Left lobe of liver (tissue), 2 donors: ENCODE data around the gene IGFBP1. TPM values are rescaled to one million over a fixed set of nuclear protein-coding genes. Genes with fewer than 3 reads are reported as not detected.

ENCODE experiments used
- ATAC-seq: fragments of 200-7000 bp; cut with Tn5 transposase; one replicate; pipeline ENCODE4 v1.9.1; 2020; ENCODE audit warnings: mild to moderate bottlenecking, moderate library complexity
- DNase-seq: peaks from one replicate; pipeline ENCODE4 v3.0.0-alpha.2; 2020; ENCODE audit warnings: low spot score
- total RNA-seq: library from RNA; stranded (reverse); gene quantifications from one replicate; pipeline ENCODE4 v1.2.1, GENCODE V29; 2021
- donor health status: DM: no; HTN: no; CAD: no; lungs with moderate emphysema.
- donor health status: DM: no; HTN: yes; CAD: no.

Gene IGFBP1
- total RNA-seq, 1 donor from 2014 or later, result 13.7 TPM

DNA sequence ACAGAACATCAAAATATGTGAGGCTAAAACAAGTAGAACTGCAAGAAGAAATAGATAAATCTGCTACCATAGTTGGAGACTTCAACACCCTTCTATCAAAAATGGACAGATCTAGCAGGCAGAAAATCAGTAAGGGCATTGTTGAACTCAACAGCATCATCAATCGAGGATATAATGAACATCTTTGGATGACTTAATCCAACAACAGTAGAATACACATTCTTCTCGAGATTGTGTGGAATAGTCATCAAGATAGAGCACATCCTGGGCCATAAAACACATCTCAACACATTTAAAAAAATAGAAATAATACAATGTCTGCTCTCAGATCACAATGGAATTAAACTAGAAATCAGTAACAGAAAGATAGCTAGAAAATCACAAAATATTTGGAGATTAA is 9.9 kb downstream of the IGFBP1 start:
- no peak for DNase-seq
- ATAC-seq, result no peak

DNA sequence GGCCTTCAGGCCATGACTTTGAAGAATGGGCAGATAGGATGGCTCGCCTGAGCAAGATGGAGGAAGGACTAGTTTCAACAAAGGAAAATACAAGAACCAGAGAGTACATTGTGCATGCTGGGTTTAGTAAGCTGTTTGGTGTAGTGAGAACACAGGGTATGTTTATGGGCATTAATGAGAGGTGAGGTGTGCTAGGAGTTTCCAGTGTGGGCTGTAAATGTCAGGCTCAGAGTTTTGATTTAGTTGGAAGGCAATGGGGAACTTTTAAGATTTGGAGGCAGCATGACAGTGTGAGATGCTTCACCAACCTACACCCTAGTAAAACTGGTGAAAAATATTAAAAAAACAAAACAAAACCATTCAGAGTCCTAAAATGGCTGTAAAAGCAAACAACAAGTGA is 13.3 kb downstream of the IGFBP1 start:
- DNase-seq (no peak), ATAC-seq (no peak)

DNA sequence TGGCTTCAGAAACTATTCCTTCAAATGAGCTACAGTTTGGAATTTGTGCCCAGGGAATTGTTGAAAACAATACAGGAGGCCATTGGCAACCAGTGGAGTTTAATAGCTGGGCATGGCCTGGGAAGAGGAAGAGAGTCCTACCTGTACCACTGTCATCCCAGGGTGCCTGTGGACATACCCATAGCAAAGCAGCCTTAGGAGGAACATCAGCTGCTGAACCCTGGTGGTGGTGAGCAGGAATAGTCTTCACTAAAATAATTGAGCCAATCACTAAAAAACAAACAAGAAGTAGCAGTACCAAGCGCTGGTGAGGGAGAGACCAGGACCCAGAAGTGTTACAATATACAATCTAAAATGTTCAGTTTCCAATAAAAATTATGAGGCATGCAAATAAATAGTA is 14.5 kb downstream of the IGFBP1 start:
- ATAC-seq (peak; percentile 48), DNase-seq (no peak)

DNA sequence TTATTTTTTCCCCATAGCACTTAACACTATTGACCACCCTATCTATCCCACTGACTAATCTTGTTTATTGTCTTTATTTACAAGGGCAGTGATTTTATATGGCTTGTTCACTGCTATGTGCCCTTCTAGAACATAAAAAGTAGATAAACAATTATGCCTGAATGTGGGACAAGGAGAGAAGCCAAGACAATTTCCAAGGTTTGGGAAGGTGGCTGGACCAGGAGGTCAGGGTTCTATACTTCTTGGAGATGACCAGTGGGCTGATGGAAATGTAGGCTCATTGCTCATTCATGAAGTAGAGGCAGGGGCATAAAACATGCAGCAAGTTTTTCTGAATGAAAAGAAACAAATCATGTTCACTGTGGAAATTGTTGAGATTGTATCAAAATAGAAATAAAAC is 21.3 kb downstream of the IGFBP1 start:
- DNase-seq, result no peak
- no peak for ATAC-seq

DNA sequence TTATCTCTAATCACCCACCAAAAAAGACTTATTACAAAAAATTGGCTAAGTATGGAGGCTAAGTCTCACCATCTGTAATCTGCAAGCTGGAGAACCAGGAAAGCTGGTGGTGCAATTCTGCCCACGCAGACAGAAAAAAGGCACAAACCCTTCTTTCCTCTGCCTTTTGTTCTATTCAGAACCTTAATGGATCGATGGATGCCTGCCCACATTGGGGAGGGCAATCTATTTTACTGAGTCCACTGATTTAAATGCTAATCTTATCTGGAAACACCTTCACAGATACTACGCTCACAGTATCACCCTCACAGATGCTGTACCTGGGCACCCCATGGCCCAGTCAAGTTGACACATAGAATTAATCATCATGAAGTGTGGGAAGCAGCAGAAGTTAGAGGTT is 22.6 kb downstream of the IGFBP1 start:
- ATAC-seq, result no peak
- no peak for DNase-seq

DNA sequence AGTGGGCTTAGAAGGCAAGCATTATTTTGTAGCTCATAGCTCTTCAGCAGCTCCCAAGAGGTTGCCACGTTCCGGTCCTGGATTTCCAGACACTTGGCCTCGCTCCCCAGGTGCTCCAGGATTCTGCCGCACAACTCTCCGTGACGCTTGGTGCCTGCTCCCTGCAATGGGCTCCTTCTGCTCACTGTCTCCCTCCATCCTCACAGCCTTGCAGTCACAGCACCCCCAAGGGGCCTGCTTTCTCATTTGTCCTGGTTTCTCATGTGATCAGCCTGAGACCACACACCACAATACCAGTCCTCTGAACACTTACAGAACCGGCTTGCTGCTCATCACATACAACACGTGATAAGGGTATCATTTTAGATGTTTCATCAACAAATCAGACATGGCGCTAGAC is 23.0 kb downstream of the IGFBP1 start:
- no peak for ATAC-seq
- DNase-seq, result no peak

DNA sequence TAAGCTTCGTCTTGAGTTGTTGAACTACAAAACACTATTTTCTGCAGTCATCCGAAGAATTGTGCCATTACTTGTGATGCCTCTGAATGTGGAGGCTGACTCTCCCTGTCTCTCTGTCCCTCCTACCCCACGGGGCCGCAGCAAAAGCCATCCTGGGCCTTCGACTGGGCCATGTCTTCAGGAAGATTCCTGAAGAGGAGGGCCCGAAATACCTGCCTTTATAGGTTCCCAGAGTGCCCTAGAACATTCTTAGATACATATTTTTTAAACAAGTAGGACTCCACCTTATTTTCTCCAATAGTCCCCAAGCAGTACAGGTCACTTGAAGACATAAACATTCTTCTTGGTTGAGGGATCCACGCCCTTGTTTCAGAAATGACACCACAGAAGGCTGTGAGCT is 24.7 kb downstream of the IGFBP1 start:
- ATAC-seq (no peak), DNase-seq (no peak)

DNA sequence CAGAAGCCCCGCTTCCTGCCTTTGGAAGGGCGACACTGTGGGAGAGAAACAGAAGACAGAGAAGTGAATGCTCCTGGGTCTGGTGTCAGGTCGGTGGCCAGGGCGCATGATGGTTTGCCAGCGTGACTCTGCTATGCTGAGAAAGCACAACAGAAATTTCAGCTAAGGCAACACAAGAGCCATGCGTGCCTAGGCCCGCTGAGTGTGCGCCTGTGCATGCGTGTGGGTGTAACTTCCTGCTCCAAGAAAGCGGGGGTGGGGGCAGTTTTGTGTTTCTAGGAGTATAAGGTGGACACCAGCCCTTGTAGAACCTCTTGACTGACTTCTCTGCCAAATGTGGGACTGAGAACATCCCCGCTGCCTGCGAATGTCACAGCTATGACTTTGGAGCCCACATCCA is 26.6 kb downstream of the IGFBP1 start:
- ATAC-seq, result no peak
- no peak for DNase-seq

DNA sequence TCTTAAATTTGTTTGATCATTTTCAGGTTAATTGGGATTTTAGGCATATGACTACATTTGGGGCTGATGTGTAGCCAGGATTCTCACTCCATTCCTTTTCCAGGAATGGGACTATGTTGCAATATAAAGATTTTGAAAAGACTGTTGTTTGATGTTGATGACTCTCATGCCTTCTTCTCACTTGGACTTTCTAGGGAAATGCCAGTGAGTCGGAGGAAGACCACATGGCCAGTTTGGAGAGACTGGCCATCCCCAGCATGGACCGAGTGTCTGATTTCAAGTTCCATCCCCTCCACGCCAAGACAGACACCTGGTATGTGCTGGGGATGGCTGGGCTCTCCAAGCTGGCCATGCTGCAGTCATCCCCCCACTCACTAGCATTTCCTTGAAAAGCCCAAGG is 27.3 kb downstream of the IGFBP1 start:
- DNase-seq (no peak), ATAC-seq (no peak)

DNA sequence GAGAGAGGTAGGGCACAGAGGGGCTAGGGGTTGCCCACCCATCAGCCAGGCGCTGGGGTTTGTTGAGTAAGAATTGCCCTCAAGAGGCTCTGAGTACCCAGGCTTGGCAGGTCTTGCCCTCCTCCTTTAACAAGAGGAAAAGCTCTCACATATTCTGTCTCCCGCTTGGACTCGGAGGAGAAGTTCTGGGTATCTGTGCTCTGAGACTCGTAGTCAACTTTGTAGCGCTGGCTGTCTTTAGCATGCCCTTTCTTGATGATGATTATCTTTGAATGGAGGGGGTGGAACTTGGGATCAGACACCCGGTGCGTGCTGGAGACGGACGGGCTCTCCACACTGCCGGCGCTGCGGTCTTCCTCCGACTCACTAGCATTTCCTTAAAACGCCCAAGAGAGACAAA is 28.8 kb downstream of the IGFBP1 start:
- DNase-seq, result no peak

DNA sequence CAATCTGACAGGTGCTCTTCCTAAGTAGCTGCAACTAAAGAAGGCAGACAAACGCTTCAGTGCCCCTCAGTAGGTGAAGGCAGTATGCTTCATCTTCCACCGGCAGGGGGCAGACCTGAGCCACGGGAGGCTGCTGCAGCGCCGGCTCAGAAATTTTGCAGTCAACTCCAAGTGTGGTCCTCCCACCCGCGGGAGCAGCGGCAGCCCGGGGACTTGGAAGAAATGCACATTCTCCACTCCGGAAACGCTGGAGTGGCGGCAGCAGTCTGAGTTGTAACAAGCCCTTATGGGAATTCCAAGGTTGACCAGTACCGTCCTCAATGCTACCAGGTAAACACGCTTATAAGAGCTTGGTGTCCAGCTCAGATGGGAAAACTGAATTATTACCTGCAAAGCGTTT is 29.4 kb downstream of the IGFBP1 start:
- DNase-seq (peak; percentile 77), ATAC-seq (peak; percentile 76)

More for the DNA sequence above, 28.8 kb downstream of the IGFBP1 start:
- no peak for ATAC-seq

DNA sequence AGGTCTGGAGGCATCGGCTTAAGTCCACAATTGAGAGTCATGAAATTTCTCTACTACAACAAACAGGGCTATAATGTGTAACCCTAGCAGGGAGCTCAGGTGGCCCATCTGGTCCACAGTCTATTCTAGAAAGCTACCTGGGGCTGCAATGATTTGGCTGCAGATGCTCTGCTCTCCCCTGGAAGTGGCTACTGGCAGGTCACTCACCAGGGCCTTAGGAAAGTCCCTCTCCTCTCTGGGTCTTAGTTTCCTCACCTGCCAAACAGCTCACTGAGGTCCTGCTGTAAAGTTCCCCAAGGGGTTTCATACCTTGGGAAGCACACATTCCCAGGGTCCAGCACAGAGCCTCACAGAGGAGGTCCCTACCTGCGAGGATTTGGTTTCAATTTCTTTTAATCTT is 30.3 kb downstream of the IGFBP1 start:
- no peak for DNase-seq
- no peak for ATAC-seq

DNA sequence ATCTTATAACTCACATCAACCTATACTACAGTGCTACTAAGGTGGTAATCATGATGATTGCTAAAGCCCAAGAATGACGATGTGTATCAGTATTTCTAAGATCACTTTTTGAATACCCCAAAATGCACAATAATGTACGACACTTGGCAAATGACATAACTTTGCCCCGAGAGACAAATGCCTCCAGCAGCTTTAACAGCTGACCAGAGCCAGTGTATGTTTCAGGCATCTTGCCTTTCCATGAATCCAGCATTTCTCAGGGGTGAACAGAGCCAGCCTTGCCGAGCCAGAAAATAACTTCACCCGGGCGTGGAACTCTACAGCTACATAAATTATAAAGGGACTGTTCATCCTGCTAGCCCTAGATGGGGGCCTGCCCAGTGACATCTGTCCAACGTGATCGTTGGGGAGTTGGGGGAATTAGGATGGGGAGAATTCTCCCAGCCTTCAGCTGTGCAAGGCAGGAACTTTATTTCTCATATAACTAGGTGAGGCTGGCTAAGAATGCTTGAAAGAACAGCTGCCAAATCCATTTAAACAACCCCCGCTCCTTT is 31.0 kb downstream of the IGFBP1 start:
- DNase-seq (no peak), ATAC-seq (no peak)

DNA sequence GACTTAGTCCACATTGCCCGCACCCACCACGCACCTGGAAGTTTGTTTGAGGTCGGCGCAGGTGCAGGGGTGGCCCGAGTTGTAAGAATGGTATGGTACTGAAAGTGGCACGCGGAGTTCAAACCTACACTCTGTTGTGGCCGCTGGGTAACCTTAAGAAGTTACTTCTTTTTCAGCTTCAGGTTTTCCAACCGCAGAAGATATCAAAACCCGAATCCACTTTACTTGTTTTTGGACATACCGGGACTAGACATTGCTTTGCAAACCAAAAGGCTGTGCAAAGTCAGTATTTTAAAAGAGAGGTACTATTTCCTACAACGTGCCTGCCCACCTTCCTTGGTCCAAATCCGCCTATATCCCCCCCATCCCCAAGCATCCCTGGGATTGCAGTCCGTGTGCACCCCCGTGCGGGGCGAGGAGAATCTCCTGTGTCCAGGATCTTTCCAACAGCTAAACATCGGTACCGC is 31.7 kb downstream of the IGFBP1 start:
- DNase-seq (no peak), ATAC-seq (no peak)

DNA sequence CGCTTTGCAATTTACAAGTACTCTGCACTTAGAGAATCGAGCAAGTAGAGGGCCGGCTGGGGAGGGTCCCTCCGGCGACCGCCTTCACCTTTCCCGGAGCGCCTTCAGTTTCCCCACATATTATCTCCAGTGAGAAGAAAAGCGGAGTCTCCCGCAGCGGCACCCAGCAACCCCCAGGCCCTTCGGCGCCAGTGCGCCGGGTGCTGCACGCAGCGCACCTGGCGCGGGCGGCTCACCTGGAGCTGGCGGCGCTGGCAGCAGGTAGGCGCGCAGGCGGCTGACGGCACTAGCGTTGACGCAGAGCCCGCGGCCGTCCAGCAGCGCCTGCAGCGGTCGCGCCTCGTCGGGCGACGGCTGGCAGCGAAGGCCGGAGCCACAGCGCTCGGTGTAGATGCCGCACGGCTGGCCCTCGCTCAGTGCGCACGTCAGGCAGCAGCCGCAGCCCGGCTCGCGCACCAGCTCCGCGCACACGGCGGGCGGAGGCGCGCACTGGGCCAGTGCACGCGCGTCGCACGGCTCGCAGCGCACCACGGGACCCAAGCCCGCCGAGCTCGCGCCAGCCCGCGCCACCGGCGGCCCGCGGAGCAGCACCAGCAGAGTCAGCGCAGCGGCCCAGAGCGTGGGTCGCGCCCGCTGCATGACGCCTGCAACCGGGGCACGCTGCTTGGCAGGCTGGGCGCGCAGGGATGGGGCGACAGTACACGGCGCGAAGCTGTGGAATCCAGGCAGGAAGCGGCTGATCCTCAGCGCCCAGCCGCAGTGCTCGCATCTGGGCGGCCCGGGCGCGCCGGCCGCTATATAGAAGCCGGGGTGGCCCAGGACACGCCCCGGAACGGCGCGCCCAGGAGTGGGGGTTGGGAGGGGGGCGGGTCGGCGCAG is 32.5 kb downstream of the IGFBP1 start, which contains the start of gene IGFBP3:
IGFBP3 (minus strand) TSS at position 771 of the 879 bp plus-strand sequence; CDS start at position 639, 132 bp downstream.
- DNase-seq, result no peak
- peak; percentile 77 for ATAC-seq

DNA sequence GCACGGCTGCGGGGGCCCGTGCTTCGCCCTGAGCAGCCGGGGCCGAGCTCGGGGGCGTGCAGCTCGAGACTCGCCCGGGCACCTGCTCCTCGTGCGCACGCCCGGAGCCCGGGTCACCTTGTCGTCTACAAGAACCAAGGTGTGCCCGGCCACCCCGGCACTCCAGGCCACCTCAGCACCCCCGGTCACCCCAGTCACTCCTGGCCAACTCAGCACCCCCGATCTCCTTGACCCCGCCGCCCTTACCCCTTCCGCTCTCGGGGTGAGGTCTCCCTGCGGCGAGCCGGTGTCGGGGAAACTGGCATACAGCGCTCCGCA is 33.1 kb downstream of the IGFBP1 start:
- ATAC-seq, result no peak

DNA sequence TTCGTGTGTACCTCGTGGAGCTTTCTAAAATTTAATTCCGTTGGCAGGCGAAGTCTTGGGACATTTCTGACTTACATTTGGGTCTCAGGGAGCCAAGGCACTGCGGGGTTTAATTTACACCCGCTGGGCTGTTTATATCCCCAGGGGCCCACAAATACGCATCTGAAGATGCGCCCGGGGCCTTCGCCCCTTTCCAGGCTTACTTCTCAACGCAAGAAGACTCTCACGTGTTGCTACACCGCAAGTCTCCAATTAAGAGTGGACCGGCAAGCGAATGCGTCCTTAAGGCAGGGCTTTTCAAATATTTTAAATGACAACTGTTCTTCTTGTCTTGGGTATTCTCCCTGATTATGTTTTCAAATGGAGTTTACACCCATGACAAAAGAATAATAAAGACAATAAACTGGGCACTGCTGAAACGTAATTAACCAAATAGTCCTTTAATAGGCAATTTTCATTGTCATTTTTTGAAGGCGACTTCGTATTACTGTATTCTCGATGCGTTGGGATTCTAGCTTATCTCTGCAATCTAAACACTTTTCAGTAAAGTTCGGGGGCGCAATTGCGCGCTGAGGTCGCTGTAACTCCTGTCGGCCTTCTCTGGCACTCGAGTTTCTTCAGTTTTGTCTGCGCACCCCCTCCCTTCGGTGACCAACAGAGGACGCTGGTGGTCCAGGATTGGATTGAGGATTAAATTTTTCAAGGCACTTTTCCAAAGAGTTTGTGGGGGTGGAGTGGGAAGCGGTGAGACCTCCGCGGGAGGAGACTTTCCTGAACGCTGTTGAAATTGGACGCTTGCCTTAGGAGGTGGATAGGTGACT is 33.6 kb downstream of the IGFBP1 start:
- ATAC-seq, result peak; percentile 40
- DNase-seq, result peak; percentile 57

More for the DNA sequence above, 33.1 kb downstream of the IGFBP1 start:
- DNase-seq, result no peak

DNA sequence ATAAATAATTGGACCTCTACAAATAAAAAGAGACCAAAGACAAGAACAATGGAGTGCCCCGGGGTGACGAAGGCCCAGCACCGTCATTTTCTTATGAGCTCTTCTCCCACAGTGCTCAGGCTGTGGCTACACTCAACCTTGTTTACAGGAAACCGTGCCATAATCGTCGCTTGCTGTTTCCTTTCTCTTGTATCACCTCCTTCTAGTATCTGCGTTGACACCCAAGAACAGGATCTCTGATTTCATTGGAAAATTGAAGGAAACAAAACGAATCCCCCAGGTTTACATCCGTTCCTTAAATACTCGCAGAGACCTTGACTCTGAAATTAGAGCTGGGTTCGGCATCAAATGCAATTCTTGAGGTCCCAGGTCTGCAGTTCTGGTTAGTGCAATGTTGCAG is 34.5 kb downstream of the IGFBP1 start:
- DNase-seq (no peak), ATAC-seq (no peak)

DNA sequence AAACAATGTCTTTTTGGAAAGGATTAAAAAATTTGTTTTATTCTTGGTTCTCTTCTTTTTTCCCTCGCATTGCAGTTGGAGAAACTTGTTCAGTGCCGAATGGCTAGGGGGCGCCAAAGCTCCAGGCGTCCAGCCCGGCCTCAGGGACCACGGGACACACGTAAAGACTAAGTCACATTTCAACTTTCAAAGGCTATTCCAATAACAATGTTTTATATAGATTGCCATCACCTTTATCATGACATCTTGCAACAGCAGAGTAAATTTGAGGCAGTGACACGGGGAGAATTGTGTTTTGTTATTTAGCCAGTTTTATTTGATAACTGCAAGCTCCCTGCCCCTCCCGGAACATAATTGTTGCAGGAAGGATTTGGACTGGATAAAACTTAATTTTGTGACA is 35.0 kb downstream of the IGFBP1 start:
- ATAC-seq, result peak; percentile 70
- DNase-seq, result peak; percentile 68

DNA sequence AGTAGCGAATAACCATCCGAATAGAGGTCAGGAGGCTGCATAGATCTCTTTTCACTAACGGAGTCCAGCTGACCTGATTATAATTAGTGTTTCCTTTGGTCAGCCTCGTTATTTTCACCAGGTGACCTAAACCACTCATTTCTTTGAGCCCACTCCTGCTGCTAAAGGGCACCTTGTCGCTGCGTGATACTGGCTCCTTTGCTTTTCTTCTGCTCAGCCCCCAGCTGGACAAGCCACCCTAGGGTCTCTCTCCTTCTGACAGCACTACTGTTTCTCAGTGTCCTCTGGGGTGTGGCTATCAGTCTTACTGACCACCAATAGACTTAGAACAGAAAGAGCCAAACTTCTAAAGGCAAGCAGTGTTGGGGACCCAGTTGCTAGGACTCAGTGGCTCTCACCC is 35.5 kb downstream of the IGFBP1 start:
- ATAC-seq, result no peak
- no peak for DNase-seq

DNA sequence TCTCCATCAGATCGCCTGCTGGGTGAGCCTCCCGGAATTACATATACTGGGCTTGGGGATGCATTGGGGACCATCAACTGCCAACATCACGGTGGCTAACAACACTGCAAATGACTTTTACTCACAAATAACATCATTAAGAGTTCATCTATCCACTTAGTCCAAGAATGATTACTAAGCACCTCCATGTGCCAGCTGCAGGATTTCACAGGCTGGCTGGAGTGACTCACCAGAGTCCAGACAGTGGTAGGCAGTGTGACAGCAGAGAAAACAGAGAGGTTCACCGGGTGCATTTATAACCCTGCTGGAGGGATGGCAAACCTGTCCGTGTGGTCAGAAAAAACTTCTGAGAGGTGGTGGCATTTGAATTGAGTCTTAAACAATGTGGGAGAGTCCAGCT is 36.0 kb downstream of the IGFBP1 start:
- ATAC-seq (no peak), DNase-seq (no peak)

DNA sequence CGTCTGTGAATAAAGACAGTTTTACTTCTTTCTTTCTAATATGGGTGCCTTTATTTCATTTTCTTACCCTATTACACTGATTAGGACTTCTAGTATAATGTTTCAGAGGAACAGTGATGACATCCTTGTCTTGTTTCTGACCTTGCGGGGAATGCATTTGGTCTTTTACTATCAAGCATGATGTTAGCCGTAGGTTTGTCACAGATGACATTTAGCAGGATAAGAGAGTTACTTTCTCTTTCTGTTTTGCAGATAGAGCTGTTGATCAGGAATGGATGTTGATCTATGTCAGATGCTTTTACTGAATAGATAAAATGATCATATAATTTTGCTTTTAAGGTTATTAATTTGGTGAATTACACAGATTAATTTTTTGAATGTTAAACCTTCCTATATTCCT is 39.4 kb downstream of the IGFBP1 start:
- DNase-seq (no peak), ATAC-seq (peak; percentile 64)
